ENCODE results near the gene KERA.

Gene KERA

GRCh38 chr12:91077228-91077954 is 19.6 kb upstream of the KERA start (continued):
- no peak for TF ChIP-seq ZNF830 (tag by site-specific recombination; IDR thresholded peaks at IDR 0.05; ENCODE audit: low read depth)
- TF ChIP-seq, protein P1, sequence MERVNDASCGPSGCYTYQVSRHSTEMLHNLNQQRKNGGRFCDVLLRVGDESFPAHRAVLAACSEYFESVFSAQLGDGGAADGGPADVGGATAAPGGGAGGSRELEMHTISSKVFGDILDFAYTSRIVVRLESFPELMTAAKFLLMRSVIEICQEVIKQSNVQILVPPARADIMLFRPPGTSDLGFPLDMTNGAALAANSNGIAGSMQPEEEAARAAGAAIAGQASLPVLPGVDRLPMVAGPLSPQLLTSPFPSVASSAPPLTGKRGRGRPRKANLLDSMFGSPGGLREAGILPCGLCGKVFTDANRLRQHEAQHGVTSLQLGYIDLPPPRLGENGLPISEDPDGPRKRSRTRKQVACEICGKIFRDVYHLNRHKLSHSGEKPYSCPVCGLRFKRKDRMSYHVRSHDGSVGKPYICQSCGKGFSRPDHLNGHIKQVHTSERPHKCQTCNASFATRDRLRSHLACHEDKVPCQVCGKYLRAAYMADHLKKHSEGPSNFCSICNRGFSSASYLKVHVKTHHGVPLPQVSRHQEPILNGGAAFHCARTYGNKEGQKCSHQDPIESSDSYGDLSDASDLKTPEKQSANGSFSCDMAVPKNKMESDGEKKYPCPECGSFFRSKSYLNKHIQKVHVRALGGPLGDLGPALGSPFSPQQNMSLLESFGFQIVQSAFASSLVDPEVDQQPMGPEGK (tag by site-specific recombination; IDR thresholded peaks at IDR 0.05) = no peak
- no peak for TF ChIP-seq BCL6B (tag by site-specific recombination; IDR thresholded peaks at IDR 0.05)
- no peak for TF ChIP-seq ZNF354C (tag by site-specific recombination; IDR thresholded peaks at IDR 0.05; ENCODE audit: borderline replicate concordance, low read depth)
- no peak for TF ChIP-seq ZSCAN4 (tag by site-specific recombination; IDR thresholded peaks at IDR 0.05)
- TF ChIP-seq, protein P2, sequence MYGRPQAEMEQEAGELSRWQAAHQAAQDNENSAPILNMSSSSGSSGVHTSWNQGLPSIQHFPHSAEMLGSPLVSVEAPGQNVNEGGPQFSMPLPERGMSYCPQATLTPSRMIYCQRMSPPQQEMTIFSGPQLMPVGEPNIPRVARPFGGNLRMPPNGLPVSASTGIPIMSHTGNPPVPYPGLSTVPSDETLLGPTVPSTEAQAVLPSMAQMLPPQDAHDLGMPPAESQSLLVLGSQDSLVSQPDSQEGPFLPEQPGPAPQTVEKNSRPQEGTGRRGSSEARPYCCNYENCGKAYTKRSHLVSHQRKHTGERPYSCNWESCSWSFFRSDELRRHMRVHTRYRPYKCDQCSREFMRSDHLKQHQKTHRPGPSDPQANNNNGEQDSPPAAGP (tag by site-specific recombination; IDR thresholded peaks at IDR 0.05) = no peak
- TF ChIP-seq ZBTB6 (tag by site-specific recombination; IDR thresholded peaks at IDR 0.05) = no peak

DNA sequence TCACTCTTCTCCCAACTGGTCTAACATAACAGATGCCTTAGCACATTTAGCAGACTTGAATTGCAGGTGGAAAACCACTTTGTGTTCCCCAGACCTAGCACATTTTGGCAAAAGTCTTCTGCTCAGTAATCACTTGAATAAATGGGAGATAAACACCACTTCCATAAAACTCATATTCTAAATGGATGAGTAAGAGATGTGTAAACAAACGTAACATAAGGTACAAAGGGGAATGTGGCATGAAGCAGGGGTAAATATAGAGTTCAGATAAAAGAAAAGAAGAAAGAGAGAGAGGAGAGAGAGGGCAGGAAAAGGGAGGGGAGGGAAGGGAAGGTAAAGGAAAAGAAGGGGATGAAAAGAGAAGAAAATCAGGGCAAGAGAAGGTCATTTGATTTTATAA is 17.0 kb upstream of the KERA start:
- H3K36me3 ChIP-seq (ENCODE audit: control insufficient read depth in 2 of 2, insufficient read depth in 1 of 2, low read length in 2 of 2) = no peaks in the 10 kb centered on the region
- peaks cover 11% of the 10 kb centered on the region for H3K4me1 ChIP-seq (ENCODE audit: control insufficient read depth, insufficient read depth, low read length)
- ChIA-PET POLR2A (no interaction called here), CTCF (interaction anchor here (0.8 kb wide), 1 partner anchor 255 kb away, joined by 3 read pairs; no protein-coding TSS in a partner anchor)
- H3K4me3 ChIP-seq (ENCODE audit: low read depth, low read length) = no peak overlapping the region
- H3K9me3 ChIP-seq (ENCODE audit: control insufficient read depth, insufficient read depth, low read depth, low read length) = no peaks in the 10 kb centered on the region
- TF ChIP-seq ZBTB10 (tag by site-specific recombination; IDR thresholded peaks at IDR 0.05) = 0 out of 2 replicates have a peak, but pooled peaks have one; percentile 34
- no peak for TF ChIP-seq ZSCAN18 (tag by site-specific recombination; IDR thresholded peaks at IDR 0.05)
- no peak for TF ChIP-seq ZSCAN4 (tag by site-specific recombination; IDR thresholded peaks at IDR 0.05)
- H3K27ac ChIP-seq (ENCODE audit: extremely low read depth, low read depth, low read length) = no peak overlapping the region

Data from HEK293 (cell line).